Neural cell (in vitro differentiated cells): ENCODE results near the gene PLEKHG5. TPM values are rescaled to one million over a fixed set of nuclear protein-coding genes. Genes with fewer than 3 reads are reported as not detected.
"Not testable (repeated sequence)": the region's sequence is repeated elsewhere in the genome, so short reads cannot be mapped to it uniquely, and the experiment has no call there.

Source experiments
- H2AFZ ChIP-seq: fragments of 200-600, 300-800 bp; sonication (generic), shearing (Covaris generic); 2 replicates; pipeline ENCODE4 v1.6.0; 2014; ENCODE audit warnings: low read depth, mild to moderate bottlenecking, antibody characterized with exemption, low read length, moderate library complexity
- H3F3A ChIP-seq: fragments of 200-600 bp; shearing (Covaris generic); 2 replicates; pipeline ENCODE4 v1.6.1; 2016; ENCODE audit warnings: mild to moderate bottlenecking, moderate library complexity, mixed read lengths, antibody characterized with exemption, low read length; ENCODE audit not compliant: insufficient read depth, poor library complexity, severe bottlenecking
- H3K27ac ChIP-seq: fragments of 200-600, 300-800 bp; sonication (generic), shearing (Covaris generic); 2 replicates; pipeline ENCODE4 v1.5.1; 2014; ENCODE audit warnings: mild to moderate bottlenecking, low read length, moderate library complexity
- H3K27me3 ChIP-seq: fragments of 300-800, 200-600 bp; sonication (generic), shearing (Covaris generic); 2 replicates; pipeline ENCODE4 v1.6.0; 2014; ENCODE audit warnings: mild to moderate bottlenecking, low read depth, low read length, moderate library complexity; ENCODE audit not compliant: insufficient read depth
- H3K36me3 ChIP-seq: fragments of 300-800, 200-600 bp; sonication (generic), shearing (Covaris generic); 2 replicates; pipeline ENCODE4 v1.5.1; 2014; ENCODE audit warnings: mild to moderate bottlenecking, antibody characterized with exemption, low read length, moderate library complexity; ENCODE audit not compliant: insufficient read depth
- H3K4me2 ChIP-seq: fragments of 300-800, 200-600 bp; sonication (generic), shearing (Covaris generic); 2 replicates; pipeline ENCODE4 v1.6.0; 2014; ENCODE audit warnings: mild to moderate bottlenecking, low read length
- H3K4me3 ChIP-seq: fragments of 300-800, 200-600 bp; sonication (generic), shearing (Covaris generic); 2 replicates; pipeline ENCODE4 v1.5.1; 2014; ENCODE audit warnings: mild to moderate bottlenecking, low read length, moderate library complexity
- H3K79me2 ChIP-seq: fragments of 200-600 bp; shearing (Covaris generic); replicated peaks from 2 replicates; pipeline ENCODE4 v1.6.0; 2014; ENCODE audit warnings: mild to moderate bottlenecking, low read length, moderate library complexity; ENCODE audit not compliant: insufficient read depth
- H3K9ac ChIP-seq: fragments of 300-800, 200-600 bp; sonication (generic), shearing (Covaris generic); 2 replicates; pipeline ENCODE4 v1.6.1; 2016; ENCODE audit warnings: mild to moderate bottlenecking, low read length, mixed read lengths
- H3K9me2 ChIP-seq: fragments of 200-600 bp; shearing (Covaris generic); 2 replicates; pipeline ENCODE4 v1.6.1; 2016; ENCODE audit warnings: mild to moderate bottlenecking, low read length, mixed read lengths; ENCODE audit not compliant: insufficient read depth
- H3K9me3 ChIP-seq: fragments of 200-600, 300-800 bp; sonication (generic), shearing (Covaris generic); 2 replicates; pipeline ENCODE4 v1.6.1; 2016; ENCODE audit warnings: mild to moderate bottlenecking, mixed run types, low read length, moderate library complexity, mixed read lengths
- H4K20me1 ChIP-seq: fragments of 200-600 bp; shearing (Covaris generic); 2 replicates; pipeline ENCODE4 v1.6.1; 2016; ENCODE audit warnings: mild to moderate bottlenecking, mixed run types; ENCODE audit not compliant: insufficient read depth
- CTCF ChIP-seq: fragments of 450-650 bp; IDR thresholded peaks from 2 replicates; pipeline ENCODE4 v1.5.1; 2014; ENCODE audit warnings: antibody characterized with exemption, mild to moderate bottlenecking, moderate library complexity; ENCODE audit not compliant: poor library complexity, severe bottlenecking
- EP300 ChIP-seq: fragments of 450-650 bp; conservative IDR thresholded peaks from 2 replicates; pipeline ENCODE4 v1.6.1; 2014; ENCODE audit warnings: antibody characterized with exemption, mild to moderate bottlenecking, moderate library complexity; ENCODE audit not compliant: poor library complexity, severe bottlenecking
- EZH2 ChIP-seq: fragments of 200-600, 300-800 bp; shearing (Covaris generic), sonication (generic); IDR thresholded peaks from 2 replicates; pipeline ENCODE4 v1.6.1; 2014; ENCODE audit warnings: antibody characterized with exemption, low read length, borderline replicate concordance, mild to moderate bottlenecking; ENCODE audit not compliant: insufficient read depth, poor library complexity, severe bottlenecking
- MXI1 ChIP-seq: fragments of 450-650 bp; conservative IDR thresholded peaks from 2 replicates; pipeline ENCODE4 v1.6.1; 2014; ENCODE audit warnings: antibody characterized with exemption, mild to moderate bottlenecking; ENCODE audit not compliant: poor library complexity, severe bottlenecking
- POLR2AphosphoS5 ChIP-seq: IDR thresholded peaks from 2 replicates; pipeline ENCODE4 v1.6.1; 2012
- RAD21 ChIP-seq: fragments of 450-650 bp; conservative IDR thresholded peaks from 2 replicates; pipeline ENCODE4 v1.6.1; 2014; ENCODE audit warnings: antibody characterized with exemption, mild to moderate bottlenecking, moderate library complexity
- REST ChIP-seq: IDR thresholded peaks from 2 replicates; pipeline ENCODE4 v1.6.1; 2012; ENCODE audit warnings: borderline replicate concordance
- SMC3 ChIP-seq: fragments of 450-650 bp; conservative IDR thresholded peaks from 2 replicates; pipeline ENCODE4 v1.6.1; 2014; ENCODE audit warnings: antibody characterized with exemption, mild to moderate bottlenecking, moderate library complexity; ENCODE audit not compliant: poor library complexity
- TAF1 ChIP-seq: IDR thresholded peaks from 2 replicates; pipeline ENCODE4 v1.6.1; 2012; ENCODE audit warnings: low read depth
- polyA plus RNA-seq: library from polyadenylated mRNA; depleted of rRNA; stranded (reverse); fragments of >200 nt; gene quantifications from 2 replicates; pipeline ENCODE4 v1.2.3, GENCODE V29; 2014

Gene PLEKHG5
- polyA plus RNA-seq, 1 donor from 2014 or later, result 24.0 TPM

- no peaks in the 10 kb centered on the region for H3F3A ChIP-seq
- H3K4me3 ChIP-seq, result no peak overlapping the region
- no peaks in the 10 kb centered on the region for H3K36me3 ChIP-seq
- H3K9me2 ChIP-seq, result no peaks in the 10 kb centered on the region
- no peak overlapping the region for H3K9ac ChIP-seq
- H3K27ac ChIP-seq, result no peak overlapping the region
- peaks cover 36% of the 10 kb centered on the region for H3K27me3 ChIP-seq
- no peaks in the 10 kb centered on the region for H4K20me1 ChIP-seq
- H2AFZ ChIP-seq, result no peak overlapping the region
- H3K4me2 ChIP-seq, result no peak overlapping the region
- no peaks in the 10 kb centered on the region for H3K9me3 ChIP-seq
- no peaks in the 10 kb centered on the region for H3K79me2 ChIP-seq
- TF ChIP-seq SMC3 (no peak), EP300 (no peak), CTCF (no peak), TAF1 (no peak), EZH2 (no peak), RAD21 (no peak), POLR2AphosphoS5 (no peak), REST (no peak), MXI1 (no peak)
These were observed 44.2 kb downstream of the PLEKHG5 start for GRCh38 chr1:6447016-6447817.

- H3K27ac ChIP-seq, result no peak overlapping the region
- H4K20me1 ChIP-seq, result no peaks in the 10 kb centered on the region
- no peaks in the 10 kb centered on the region for H3F3A ChIP-seq
- no peaks in the 10 kb centered on the region for H3K79me2 ChIP-seq
- H3K4me3 ChIP-seq, result no peak overlapping the region
- no peak overlapping the region for H2AFZ ChIP-seq
- TF ChIP-seq POLR2AphosphoS5 (no peak), SMC3 (no peak), TAF1 (no peak), REST (no peak), RAD21 (no peak), EZH2 (no peak), CTCF (no peak), MXI1 (no peak), EP300 (no peak)
- no peak overlapping the region for H3K4me2 ChIP-seq
- H3K9me2 ChIP-seq, result no peaks in the 10 kb centered on the region
- no peaks in the 10 kb centered on the region for H3K36me3 ChIP-seq
- H3K9me3 ChIP-seq, result no peaks in the 10 kb centered on the region
- H3K9ac ChIP-seq, result no peak overlapping the region
- H3K27me3 ChIP-seq, result peaks cover 36% of the 10 kb centered on the region
These were observed 44.8 kb downstream of the PLEKHG5 start for GRCh38 chr1:6446665-6447015.

GRCh38 chr1:6445929-6446328 lies 45.5 kb downstream of the PLEKHG5 start:
- not testable (repeated sequence) for H3K4me3 ChIP-seq, H3K9ac ChIP-seq, H3K27ac ChIP-seq, H3F3A ChIP-seq, H3K9me3 ChIP-seq, H4K20me1 ChIP-seq, H3K36me3 ChIP-seq, H3K79me2 ChIP-seq, H2AFZ ChIP-seq, H3K4me2 ChIP-seq, H3K9me2 ChIP-seq
- H3K27me3 ChIP-seq, result peaks cover 43% of the 10 kb centered on the region
